Measurements from ENCODE around the gene MYO7A.
A peak's percentile ranks its signal among the peaks of the same experiment; 100 is the strongest.
"Not testable (repeated sequence)": the region's sequence is repeated elsewhere in the genome, so short reads cannot be mapped to it uniquely, and the experiment has no call there.

MYO7A gene

DNA sequence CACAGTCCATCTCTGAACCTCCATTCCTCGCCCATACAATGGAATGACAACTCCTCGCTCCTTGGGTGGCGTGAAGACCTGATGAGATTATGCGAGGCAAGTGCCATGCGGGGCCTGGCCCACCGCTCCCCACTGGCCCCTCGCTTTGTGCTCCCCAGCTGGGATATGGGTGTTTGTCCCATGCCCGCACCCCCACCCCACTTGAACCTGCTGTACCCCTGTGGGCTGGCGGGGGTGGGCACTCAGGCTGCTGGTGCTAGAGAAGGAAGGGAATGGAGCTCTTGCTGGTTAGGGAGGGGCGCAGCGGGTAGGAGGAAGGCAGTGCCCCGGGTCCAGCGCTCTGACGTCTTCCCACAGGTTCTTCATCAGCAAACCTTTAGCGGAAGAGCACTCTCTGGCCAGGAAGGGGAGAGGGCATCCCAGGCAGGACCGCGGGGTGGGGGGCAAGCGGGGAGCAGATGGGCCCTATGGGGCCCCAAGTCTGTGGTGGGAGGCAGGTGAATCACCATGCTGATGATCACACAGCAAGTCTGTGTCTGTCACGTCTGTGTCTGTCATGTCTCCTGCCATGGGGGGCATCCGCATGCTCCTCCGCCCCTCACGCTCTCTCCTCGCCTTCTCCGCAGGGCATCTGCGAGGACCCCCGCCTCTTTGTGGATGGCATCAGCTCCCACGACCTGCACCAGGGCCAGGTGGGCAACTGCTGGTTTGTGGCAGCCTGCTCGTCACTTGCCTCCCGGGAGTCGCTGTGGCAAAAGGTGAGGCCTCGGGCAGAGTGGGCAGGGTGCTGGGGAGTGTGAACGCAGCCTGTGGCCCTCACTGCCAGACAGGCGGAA is 34.8 kb upstream of the MYO7A start:
- DNase-seq: no peak

- DNase-seq: no peak
These were observed 33.8 kb upstream of the MYO7A start for GRCh38 chr11:77093987-77094840.

GRCh38 chr11:77094841-77095365 is 33.1 kb upstream of the MYO7A start:
- DNase-seq: no peak

- DNase-seq: no peak
These were observed 32.2 kb upstream of the MYO7A start for GRCh38 chr11:77095551-77096490.

DNA sequence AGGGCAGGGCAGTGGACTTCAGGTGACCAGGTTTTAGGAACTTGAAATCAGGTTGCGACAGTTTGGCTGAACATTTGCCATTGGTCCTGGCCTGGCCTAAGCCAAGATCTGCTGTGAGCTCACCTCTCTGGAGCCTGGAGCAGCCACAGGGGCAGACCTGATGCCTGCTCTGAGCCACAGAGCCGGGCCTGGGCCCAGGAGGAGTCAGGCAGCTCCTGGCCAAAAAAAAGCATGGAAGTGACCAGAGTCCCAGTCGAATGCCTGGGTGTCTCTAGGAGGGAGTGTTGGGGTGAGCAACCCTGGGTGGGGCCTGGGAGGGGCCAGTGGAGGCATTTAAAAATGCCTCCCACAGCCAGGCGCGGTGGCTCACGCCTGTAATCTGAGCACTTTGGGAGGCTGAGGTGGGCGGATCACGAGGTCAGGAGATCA is 31.4 kb upstream of the MYO7A start:
- no peak for DNase-seq

GRCh38 chr11:77097180-77097579 is 30.9 kb upstream of the MYO7A start:
- not testable (repeated sequence) for DNase-seq

DNA sequence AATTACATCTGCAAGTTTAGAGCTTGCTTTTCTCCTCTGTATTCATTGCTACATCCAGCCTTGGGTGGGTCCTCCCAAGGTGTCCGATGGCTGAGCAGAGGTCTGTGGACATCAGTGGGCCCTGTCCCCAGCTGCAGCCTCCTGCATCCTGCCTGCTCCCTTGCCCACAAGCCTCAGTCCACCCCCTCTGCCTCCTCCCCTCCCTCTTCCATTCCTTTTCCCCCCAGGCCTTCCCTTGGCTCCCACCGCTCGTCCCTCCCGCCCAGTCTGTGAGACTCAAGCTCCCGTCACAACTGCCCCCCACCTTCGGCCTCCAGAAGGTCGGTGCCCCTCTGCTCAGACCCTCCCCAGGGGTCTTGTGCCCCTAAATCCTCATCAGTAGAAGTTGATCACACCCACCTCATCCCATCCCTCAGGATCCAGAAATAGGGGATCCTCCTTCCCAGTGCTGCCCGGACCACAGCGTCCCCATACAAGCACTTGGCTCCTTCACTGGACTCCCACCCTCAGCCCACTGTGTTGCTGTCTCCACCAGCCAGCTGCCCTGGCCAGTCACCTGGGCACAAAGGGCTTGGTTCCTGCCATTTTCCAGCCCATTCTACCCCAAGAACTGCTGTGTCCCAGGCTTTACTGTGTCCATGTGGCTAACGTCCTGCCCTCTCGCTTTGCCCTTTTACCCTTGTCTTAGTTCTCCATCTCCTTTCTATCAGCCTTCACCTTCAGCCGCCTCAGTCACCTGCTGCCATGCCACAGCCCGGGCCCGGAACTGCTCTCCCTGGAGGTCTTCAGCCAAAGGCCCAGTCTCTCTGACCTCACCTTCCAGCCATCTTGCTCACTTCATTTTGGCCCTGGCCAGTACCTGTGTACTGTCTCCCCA is 27.6 kb upstream of the MYO7A start:
- DNase-seq: no peak

- no peak for DNase-seq
These were observed 27.0 kb upstream of the MYO7A start for GRCh38 chr11:77101043-77101537.

- no peak for DNase-seq
These were observed 25.5 kb upstream of the MYO7A start, which contains the start of gene OMP for GRCh38 chr11:77102246-77103210. TSS of gene OMP (plus strand) at chr11:77102840. CDS start at chr11:77102840, 0 bp downstream.

DNA sequence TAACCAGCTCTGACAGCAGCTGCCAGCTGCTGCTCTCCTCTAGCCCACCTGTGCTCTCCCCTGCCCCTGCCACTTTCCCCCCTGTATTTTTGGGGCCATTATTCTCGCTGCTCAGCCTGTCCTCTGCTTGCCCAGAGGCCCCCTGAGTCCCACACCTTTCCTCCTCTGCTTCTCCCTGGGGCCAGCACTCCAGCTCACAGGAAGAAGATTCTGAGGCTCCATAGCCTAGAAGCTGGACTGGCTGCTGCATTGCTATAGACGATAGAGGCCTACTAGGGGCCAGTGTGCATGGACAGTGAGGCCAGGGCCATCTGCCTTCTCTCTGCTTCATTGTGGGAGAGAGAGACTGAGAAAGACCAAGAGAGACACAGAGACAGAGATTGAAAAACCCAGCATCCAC is 24.7 kb upstream of the MYO7A start:
- no peak for DNase-seq

DNA sequence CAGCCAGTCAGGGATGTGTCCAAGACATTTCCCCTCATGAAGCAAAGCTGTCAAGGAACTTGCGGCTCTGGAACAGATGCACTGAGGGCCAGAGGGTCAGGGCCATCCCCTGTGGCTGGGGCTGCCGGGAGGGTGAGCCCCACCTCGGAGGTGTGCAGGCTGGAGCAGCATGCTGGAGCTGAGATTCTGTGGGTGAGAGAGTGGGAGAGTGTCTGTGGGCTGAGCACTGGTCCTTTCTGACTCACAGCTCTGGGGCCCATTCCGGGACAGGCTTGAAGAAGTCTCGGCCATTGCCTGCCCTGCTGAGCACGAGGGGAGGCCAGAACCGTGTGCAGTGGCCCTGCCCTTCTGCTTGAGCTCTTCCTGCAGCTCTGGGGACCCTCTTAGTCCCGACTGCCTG is 23.3 kb upstream of the MYO7A start:
- no peak for DNase-seq

GRCh38 chr11:77106321-77106720 is 21.7 kb upstream of the MYO7A start:
- DNase-seq: no peak

- no peak for DNase-seq
These were observed 21.3 kb upstream of the MYO7A start for GRCh38 chr11:77106759-77107158.

- no peak for DNase-seq
These were observed 20.1 kb upstream of the MYO7A start for GRCh38 chr11:77107950-77108349.

- no peak for DNase-seq
These were observed 19.6 kb upstream of the MYO7A start for GRCh38 chr11:77108436-77108835.

DNA sequence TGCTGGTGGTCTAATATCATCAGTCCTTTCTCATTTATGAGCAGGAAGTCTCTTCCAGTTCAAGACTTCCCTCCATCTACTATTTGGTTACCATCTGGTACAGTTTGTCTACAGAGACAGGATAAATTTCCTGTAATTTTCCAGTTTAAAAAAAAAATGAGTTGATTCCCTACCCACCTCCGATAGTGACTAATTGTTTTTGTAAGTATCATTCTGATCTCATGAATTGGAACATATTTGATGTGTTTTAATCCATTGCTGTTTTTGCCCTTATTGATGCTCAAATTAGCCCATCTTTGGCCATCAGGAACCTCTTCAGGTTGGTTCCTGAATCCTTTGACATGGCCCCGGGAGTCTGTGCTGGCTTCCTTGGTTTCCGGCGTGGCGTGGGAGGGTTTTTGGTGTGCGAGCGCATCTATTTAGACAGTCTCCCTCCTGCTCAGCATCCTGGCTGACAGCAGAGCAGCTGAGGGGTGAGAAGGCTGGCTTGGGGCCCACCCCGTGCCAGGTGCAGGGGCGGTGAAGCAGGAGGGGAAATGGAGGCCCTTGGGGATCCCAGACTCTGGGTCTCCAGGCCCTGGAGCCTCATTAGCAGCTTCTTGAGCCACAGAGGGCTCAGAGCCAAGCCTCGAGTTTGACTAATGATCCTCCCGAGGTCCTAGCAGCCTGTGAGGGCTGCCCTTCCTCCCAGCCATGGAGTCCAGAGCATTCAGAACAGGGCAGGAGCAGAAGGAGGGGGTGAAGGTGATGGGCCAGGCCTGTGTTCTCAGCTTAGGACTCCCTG is 18.6 kb upstream of the MYO7A start:
- peak; percentile 79 for DNase-seq

DNA sequence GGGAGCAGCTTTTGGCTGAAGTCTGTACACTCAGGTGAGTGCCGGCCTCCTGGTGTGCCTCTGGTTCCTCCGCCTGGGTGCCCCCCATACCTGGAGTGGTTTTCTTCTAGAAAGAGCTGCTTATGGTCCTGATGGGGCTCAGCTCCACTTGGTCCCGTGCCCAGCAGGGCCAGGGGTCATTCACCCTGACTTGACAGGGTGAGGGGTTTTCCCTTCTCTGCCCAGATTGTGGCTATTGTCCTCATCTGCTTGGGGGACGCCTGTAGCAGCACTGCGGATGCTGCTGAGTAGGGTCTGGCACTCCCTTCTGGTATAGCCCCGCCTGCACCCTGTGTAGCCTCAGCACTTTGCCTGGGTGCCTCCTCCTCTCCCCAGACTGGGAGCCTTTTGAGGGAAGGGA is 17.2 kb upstream of the MYO7A start:
- no peak for DNase-seq

DNA sequence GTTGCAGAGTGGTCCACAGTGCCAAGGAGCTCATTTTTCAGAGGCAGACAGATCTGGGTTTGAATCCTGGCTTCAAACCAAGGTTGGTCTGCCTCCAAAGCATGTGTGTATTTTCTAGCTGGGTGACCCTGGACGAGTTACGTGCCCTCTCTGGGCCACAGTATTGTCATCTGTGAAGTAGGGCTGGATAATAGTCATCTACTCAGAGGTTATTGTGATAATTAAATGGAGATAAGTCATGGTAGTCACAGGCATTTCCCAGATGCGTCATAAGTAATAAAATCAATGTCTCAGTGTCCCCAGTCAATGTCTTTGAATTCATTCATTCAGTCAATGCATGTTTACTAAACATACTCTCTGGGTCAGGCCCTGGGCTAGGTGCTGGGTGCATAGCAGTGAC is 16.8 kb upstream of the MYO7A start:
- DNase-seq: no peak

DNA sequence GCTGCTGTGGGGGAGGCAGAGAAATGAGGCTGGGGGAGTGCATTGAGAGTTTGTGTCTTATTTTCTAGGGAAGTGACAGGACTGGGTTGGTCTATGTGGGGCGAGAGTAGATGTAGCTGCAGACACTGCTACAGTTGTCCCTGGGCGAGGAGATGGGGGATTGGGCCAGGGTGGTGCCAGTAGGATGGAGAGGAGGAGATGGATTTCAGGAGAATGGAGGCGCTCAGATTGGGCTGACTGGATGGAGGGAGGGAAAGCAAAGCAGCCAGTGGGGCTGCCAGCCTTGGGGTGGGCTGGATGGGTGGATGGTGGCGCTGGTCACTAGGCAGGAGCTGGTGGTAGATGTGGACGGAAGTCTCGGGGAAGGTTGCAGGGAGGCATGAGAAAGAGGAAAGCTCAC is 16.1 kb upstream of the MYO7A start:
- no peak for DNase-seq
